ENCODE results near the gene TMEM176B.

Gene TMEM176B

DNA sequence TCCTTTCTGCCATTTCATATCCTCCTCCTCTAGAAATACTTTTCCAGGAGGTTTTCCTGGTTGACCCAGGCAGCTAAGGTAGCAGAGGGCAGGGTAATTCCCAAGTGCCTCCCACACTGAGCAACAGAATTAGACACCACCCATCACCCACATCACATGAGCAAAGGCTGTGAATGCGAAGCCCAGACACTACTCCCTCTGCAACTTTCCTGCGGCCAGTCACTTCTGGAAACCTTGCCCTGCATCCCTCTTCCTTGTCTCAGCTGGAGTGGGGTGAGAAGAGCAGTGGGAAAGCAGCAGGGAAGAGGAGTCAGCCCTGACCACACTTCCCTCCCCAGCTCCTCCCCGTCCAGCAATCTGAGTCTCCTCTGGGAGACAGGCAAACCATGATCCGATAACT is 15.2 kb downstream of the TMEM176B start:
- Histone ChIP-seq H3K9ac (ENCODE audit: low read depth, low read length) (no peak overlapping the region), H3K4me2 (ENCODE audit: insufficient read depth, low read length) (no peak overlapping the region), H3K27me3 (ENCODE audit: insufficient read depth, low read length, poor library complexity) (peaks cover 35% of the 10 kb centered on the region), H3K4me1 (ENCODE audit: insufficient read depth, low read length) (no peaks in the 10 kb centered on the region), H3K36me3 (ENCODE audit: insufficient read depth, low read length) (no peaks in the 10 kb centered on the region), H3K79me2 (ENCODE audit: insufficient read depth, low read length) (no peaks in the 10 kb centered on the region), H3K4me3 (ENCODE audit: low read depth in 1 of 2, low read length in 2 of 2) (no peak overlapping the region), H2AFZ (ENCODE audit: low read depth, low read length) (no peak overlapping the region), H3K9me3 (ENCODE audit: insufficient read depth, low read length, severe bottlenecking) (no peaks in the 10 kb centered on the region), H4K20me1 (ENCODE audit: insufficient read depth, low read length) (no peaks in the 10 kb centered on the region; the same call in 1 of the 2 replicates), H3K27ac (ENCODE audit: low read length) (no peak overlapping the region)
- no peak for DNase-seq
- no peak for ATAC-seq (ENCODE audit: insufficient read depth, low read depth)
- TF ChIP-seq, protein P1, sequence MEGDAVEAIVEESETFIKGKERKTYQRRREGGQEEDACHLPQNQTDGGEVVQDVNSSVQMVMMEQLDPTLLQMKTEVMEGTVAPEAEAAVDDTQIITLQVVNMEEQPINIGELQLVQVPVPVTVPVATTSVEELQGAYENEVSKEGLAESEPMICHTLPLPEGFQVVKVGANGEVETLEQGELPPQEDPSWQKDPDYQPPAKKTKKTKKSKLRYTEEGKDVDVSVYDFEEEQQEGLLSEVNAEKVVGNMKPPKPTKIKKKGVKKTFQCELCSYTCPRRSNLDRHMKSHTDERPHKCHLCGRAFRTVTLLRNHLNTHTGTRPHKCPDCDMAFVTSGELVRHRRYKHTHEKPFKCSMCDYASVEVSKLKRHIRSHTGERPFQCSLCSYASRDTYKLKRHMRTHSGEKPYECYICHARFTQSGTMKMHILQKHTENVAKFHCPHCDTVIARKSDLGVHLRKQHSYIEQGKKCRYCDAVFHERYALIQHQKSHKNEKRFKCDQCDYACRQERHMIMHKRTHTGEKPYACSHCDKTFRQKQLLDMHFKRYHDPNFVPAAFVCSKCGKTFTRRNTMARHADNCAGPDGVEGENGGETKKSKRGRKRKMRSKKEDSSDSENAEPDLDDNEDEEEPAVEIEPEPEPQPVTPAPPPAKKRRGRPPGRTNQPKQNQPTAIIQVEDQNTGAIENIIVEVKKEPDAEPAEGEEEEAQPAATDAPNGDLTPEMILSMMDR (IDR thresholded peaks at IDR 0.05; ENCODE audit: borderline replicate concordance, extremely low read depth, low read length, poor library complexity, severe bottlenecking) = no peak
- no peak for TF ChIP-seq EZH2 (IDR thresholded peaks at IDR 0.05; ENCODE audit: borderline replicate concordance, low read depth, low read length, severe bottlenecking)

- H3K4me2 ChIP-seq (ENCODE audit: insufficient read depth, low read length) = no peak overlapping the region
- no peaks in the 10 kb centered on the region for H3K36me3 ChIP-seq (ENCODE audit: insufficient read depth, low read length)
- no peaks in the 10 kb centered on the region for H3K9me3 ChIP-seq (ENCODE audit: insufficient read depth, low read length, severe bottlenecking)
- H4K20me1 ChIP-seq (ENCODE audit: insufficient read depth, low read length) = no peaks in the 10 kb centered on the region; the same call in 1 of the 2 replicates
- no peaks in the 10 kb centered on the region for H3K79me2 ChIP-seq (ENCODE audit: insufficient read depth, low read length)
- peaks cover 31% of the 10 kb centered on the region for H3K27me3 ChIP-seq (ENCODE audit: insufficient read depth, low read length, poor library complexity)
- TF ChIP-seq, protein P1 (IDR thresholded peaks at IDR 0.05; ENCODE audit: borderline replicate concordance, extremely low read depth, low read length, poor library complexity, severe bottlenecking) = no peak
- no peak for TF ChIP-seq EZH2 (IDR thresholded peaks at IDR 0.05; ENCODE audit: borderline replicate concordance, low read depth, low read length, severe bottlenecking)
- H3K27ac ChIP-seq (ENCODE audit: low read length) = no peak overlapping the region
- no peak overlapping the region for H2AFZ ChIP-seq (ENCODE audit: low read depth, low read length)
- DNase-seq (no peak), ATAC-seq (ENCODE audit: insufficient read depth, low read depth) (no peak)
- no peak overlapping the region for H3K9ac ChIP-seq (ENCODE audit: low read depth, low read length)
- no peaks in the 10 kb centered on the region for H3K4me1 ChIP-seq (ENCODE audit: insufficient read depth, low read length)
- no peak overlapping the region for H3K4me3 ChIP-seq (ENCODE audit: low read depth in 1 of 2, low read length in 2 of 2)
These were observed 15.9 kb downstream of the TMEM176B start for GRCh38 chr7:150784120-150784736.

- no peak overlapping the region for H3K4me2 ChIP-seq (ENCODE audit: insufficient read depth, low read length)
- H2AFZ ChIP-seq (ENCODE audit: low read depth, low read length) = no peak overlapping the region
- no peak for TF ChIP-seq EZH2 (IDR thresholded peaks at IDR 0.05; ENCODE audit: borderline replicate concordance, low read depth, low read length, severe bottlenecking)
- TF ChIP-seq, protein P1 (IDR thresholded peaks at IDR 0.05; ENCODE audit: borderline replicate concordance, extremely low read depth, low read length, poor library complexity, severe bottlenecking) = no peak
- no peaks in the 10 kb centered on the region for H3K4me1 ChIP-seq (ENCODE audit: insufficient read depth, low read length)
- no peaks in the 10 kb centered on the region for H3K36me3 ChIP-seq (ENCODE audit: insufficient read depth, low read length)
- H3K79me2 ChIP-seq (ENCODE audit: insufficient read depth, low read length) = no peaks in the 10 kb centered on the region
- no peak overlapping the region for H3K27ac ChIP-seq (ENCODE audit: low read length)
- no peak for ATAC-seq (ENCODE audit: insufficient read depth, low read depth)
- DNase-seq = no peak
- H3K27me3 ChIP-seq (ENCODE audit: insufficient read depth, low read length, poor library complexity) = peaks cover 20% of the 10 kb centered on the region
- H3K4me3 ChIP-seq (ENCODE audit: low read depth in 1 of 2, low read length in 2 of 2) = no peak overlapping the region
- no peaks in the 10 kb centered on the region for H3K9me3 ChIP-seq (ENCODE audit: insufficient read depth, low read length, severe bottlenecking)
- H4K20me1 ChIP-seq (ENCODE audit: insufficient read depth, low read length) = no peaks in the 10 kb centered on the region
- H3K9ac ChIP-seq (ENCODE audit: low read depth, low read length) = no peak overlapping the region
These were observed 18.2 kb downstream of the TMEM176B start for GRCh38 chr7:150781961-150782360.
